Activated T-helper 1 cell treated with anti-CD3 and anti-CD28 coated beads, Interleukin-2, amount 50 U/mL, for 16 hours (primary cell): ENCODE data around the gene CFAP97D1.
"Not testable (repeated sequence)": the region's sequence is repeated elsewhere in the genome, so short reads cannot be mapped to it uniquely, and the experiment has no call there.

Experiments used
- DNase-seq, 2 donors: peaks; one replicate each; pipeline ENCODE4 v3.0.0-alpha.2; 2020; ENCODE audit warnings: low read depth in 1 of 2, low spot score in 1 of 2

CFAP97D1 gene

DNA sequence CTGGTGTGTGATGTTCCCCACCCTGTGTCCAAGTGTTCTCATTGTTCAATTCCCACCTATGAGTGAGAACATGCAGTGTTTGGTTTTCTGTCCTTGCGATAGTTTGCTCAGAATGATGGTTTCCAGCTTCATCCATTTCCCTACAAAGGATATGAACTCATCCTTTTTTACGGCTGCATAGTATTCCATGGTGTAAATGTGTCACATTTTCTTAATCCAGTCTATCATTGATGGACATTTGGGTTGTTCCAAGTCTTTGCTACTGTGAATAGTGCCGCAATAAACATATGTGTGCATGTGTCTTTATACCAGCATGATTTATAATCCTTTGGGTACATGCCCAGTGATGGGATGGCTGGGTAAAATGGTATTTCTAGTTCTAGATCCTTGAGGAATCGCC is 12.4 kb downstream of the CFAP97D1 start:
- DNase-seq: not testable (repeated sequence)

DNA sequence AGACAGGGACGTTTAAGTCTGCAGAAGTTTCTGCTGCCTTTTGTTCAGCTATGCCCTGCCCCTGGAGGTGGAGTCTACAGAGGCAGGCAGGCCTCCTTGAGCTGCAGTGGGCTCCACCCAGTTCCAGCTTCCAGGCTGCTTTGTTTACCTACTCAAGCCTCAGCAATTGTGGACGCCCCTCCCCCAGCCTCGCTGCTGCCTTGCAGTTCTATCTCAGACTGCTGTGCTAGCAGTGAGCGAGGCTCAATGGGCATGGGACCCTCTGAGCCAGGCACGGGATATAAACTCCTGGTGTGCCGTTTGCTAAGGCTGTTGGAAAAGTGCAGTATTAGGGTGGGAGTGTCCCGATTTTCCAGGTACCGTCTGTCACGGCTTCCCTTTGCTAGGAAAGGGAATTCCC is 17.8 kb downstream of the CFAP97D1 start:
- DNase-seq: not testable (repeated sequence)

DNA sequence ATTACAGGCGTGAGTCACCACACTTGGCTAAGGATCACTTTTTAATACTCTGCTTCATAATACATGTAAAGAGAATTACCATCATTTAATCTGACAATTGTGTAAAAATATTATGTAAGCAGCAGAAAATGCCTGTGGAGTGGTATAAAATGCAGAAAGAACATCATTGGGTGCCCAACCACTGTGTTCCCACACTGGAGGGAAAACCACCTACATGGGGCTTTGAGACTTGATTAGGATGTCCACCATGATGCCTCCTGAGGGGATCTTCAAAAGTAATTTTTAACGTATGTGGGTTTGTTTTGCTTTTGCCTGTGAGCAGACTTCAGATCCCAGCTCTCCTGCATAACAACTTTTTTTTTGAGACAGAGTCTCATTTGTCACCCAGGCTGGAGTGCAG is 18.8 kb downstream of the CFAP97D1 start:
- no peak for DNase-seq

DNA sequence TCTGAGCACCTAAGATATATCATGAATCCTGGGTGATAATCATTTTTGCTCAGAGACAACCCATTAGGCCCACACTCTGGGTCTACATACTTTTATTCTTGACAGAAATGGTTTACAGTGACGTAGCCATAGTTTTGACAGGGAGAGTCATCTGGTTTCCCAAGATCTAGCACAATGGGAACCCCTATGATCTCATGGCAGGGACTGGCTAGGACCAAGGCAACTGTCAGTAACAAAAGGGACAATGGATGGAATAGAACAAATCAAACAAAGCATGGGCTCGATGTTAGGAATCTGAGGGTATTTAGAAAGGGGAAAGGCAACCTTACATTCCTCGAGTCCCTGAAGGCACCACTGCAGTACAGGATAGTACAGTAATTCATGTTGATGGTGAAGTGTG is 20.5 kb downstream of the CFAP97D1 start:
- DNase-seq: no peak

DNA sequence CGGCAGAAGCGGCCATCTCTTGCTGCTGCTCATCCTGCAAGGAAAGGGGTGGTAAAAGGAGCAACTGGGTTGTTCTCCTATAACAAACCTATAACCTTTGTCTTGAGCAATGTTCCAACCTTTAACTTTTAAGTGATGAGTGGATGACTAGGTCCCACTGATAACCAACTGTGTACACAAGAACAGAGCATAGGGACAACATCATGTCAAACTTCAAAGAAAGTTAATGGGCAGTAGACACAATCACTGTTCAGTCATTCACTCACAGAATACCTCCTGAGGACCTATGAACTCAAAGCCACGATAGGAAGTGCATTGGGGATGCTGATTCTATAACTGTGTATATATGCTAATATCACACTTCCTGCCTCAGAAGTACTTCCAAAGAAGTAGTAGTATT is 21.6 kb downstream of the CFAP97D1 start:
- no peak for DNase-seq

DNA sequence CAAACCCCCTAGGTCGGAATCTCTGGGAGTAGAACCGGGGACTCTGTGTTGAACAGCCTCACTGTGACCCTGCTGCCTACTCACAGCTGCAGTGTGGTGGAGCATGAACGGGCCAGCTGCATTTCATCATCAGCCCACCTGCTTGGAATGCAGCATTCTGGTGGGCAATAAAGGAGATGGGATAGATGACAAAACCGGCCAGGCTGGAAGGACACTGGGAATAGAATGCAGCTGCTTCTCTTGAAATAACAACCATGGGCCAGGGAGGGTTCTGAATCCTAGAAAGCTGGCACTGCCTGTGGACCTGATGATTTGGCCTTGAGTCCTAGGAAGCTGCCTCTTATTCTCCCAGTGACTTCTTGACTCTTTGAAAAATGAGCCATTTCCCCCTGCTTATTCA is 23.5 kb downstream of the CFAP97D1 start:
- no peak for DNase-seq

DNA sequence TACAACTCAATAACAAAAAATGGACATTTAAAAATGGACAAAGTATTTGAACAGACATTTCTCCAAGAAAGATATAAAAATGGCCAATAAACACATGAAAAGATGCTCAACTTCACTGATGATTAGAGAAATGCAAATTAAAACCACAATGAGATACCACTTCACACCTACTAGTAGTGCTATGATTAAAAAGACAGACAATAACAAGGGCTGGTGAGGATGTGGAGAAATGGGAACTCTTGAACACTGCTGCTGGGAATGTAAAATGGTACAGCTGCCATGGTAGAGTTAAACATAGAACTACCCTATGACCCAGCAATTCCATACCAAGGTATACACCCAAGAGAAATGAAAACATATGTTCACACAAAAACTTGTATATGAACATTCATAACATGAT is 24.9 kb downstream of the CFAP97D1 start:
- no peak for DNase-seq

DNA sequence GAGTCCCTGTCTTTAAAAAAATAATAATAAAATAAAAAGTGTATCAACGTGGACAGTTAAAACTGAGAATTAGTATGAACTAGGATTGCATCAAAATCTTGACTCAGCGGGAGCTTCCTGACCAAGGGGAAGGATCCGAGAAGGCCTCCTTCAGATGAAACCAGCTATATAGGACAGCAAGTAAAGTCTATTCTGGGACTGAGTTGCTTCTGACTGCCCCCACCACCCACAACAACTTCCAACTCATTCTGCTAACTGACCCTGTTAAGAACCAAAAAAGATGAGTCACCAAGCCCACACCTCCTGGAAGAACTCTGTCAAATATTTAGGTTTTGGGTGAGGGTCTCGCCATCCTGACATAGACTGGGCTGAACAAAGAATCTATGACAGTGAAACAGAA is 27.8 kb downstream of the CFAP97D1 start:
- DNase-seq: no peak

DNA sequence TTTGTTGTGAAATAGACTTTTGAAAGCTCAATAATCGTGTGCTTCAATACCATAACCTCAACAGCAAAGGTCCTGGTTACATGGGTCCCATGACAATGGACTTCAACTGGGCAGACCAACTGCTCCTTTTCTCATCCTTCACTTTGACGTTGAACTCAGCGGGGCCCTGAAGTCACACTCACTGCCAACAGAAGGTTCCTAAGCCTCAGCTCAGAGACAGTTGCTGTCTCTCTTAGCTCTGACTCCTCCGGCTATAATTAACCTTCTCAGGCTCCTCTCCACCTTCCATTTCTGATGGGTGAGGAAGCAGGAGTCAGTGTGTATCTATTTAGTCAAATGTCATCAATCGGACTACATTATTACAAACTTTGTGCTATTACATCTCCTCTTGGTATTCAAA is 28.9 kb downstream of the CFAP97D1 start:
- no peak for DNase-seq

DNA sequence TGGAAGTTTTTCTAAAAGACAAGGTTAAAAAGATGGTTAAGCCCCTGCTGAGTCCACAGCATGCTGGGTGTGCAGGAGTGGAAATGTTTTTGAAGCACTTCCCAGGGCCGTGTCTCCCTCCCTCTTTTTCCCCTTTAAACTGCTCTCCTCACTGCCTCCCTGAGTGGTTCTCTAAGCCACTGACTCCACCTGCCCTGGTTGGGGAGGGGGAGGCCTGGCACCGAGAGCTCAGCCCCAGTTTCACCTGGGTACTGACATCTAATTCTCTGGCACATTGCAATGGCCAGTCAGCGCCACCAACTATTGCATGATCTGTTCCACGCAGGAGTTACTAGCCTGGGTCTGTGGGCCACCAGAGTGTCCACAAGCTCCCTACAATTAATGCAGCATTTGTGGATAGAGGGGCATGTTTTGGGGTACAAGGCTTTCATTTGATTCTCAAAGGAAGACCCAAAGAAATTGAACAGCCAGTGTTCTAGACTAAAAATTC is 30.0 kb downstream of the CFAP97D1 start:
- no peak for DNase-seq

DNA sequence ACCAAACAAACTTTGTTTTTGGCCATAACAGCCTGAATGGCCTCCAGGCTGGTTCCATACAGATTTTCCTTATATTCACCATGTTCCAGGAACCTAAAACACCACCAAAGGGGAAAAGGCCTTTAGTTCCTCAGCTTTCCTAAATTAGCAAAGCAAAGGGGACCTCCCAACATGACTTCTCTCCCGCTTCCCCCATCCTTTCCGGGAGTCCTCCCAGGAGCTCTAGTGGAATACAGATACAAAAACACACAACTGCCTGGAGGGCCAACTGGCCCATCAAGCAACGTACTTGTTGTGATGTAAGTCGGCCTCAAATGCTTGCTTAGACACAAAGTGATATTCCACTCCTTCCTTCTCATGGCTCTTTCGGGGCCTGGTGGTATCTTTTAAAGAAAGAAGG is 30.6 kb downstream of the CFAP97D1 start:
- DNase-seq: no peak

DNA sequence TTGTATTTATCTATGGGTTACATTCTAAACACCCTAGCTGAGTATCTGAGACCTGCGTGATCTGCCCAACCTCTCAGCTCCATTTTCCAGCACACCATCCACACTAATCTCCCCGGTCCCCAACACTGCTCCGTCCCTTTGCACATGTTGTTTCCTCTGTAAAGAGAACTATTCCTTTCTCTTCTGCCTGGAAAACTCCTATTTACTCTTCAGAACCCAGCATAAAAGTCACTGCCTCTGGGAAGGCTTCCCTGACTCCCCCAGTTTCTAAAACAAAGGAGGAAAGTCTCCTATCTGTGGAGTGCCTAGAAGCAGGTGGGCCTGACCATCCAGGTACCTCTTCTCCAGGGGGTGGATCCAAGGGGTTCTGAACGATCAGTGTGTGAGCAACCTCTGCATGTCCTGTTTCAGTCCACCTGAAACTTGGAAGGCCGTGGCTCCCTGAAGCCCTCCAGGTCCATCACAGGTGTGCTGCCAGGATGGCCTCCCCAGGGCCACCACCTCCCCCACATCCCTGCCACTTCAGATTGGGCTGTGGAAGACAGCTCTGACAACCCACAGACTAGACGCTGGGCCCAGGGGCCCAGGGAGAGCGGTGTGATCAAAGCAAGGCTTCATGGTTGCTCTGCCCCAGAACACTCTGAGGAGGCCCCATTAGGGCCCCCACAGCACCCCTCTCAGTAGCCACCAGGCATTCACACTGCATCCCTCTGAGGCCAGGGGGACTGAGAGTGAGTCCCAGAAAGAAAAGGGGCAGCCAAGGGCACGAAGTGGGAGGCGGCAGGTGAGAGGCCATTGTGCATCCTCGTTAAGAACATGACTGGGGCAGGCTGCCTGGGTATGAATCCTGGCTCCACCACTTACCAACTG is 32.4 kb downstream of the CFAP97D1 start:
- no peak for DNase-seq

DNA sequence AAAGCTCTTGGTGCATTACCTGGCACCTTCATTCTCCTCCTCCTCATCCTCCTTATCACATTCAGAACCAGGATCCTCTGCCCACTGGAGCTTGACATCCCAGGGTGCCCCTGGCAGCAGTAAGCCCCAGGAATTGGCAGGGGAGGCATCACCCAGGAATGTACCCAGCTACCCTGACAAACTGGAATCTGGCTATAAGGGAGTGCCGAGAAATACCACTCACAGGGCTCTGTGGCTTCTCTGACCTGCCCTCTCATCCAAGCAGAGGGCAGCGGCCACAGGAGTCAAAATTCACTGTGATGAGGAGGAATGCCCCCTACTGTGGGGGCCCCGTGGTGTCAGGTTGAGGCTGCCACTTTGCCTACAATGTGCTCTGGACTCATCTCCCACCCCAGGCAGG is 33.2 kb downstream of the CFAP97D1 start:
- no peak for DNase-seq

DNA sequence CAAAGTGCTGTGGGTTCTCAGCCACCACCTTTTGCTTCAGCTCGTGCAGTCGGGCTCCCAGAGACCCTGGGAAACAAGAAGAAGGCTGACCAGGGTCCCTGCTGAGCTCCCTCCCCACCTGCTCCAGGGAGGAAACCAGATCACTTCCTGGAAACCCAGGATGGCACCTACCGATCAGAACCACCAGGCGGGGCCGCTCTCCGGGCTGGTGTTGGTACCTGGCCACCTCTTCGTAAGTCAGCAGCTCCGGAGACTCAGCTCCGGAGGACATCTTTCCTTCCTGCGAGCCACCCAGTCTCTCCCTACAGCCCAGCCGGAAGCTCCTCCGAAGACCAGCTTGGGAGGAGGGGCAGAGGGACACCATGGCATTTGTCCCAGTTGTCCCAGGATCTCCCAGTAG is 33.8 kb downstream of the CFAP97D1 start:
- no peak for DNase-seq

DNA sequence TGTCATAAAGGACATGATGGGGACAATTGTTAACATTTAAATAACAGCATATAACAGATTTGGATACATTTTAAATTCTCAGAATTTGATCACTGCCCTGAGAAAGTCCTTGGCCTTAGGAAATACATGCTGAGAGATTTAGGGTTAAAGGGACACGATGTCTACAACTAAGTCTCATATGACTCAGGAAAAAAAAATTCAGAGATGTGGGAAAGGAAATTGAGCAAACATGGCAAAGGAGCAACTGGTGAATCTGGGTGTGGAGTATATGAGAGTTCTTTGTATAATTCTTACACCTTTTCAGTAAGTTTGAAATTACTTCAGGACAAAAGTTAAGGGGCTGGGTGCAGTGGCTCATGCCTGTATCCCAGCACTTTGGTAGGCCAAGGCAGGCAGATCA is 34.5 kb downstream of the CFAP97D1 start:
- DNase-seq: no peak

DNA sequence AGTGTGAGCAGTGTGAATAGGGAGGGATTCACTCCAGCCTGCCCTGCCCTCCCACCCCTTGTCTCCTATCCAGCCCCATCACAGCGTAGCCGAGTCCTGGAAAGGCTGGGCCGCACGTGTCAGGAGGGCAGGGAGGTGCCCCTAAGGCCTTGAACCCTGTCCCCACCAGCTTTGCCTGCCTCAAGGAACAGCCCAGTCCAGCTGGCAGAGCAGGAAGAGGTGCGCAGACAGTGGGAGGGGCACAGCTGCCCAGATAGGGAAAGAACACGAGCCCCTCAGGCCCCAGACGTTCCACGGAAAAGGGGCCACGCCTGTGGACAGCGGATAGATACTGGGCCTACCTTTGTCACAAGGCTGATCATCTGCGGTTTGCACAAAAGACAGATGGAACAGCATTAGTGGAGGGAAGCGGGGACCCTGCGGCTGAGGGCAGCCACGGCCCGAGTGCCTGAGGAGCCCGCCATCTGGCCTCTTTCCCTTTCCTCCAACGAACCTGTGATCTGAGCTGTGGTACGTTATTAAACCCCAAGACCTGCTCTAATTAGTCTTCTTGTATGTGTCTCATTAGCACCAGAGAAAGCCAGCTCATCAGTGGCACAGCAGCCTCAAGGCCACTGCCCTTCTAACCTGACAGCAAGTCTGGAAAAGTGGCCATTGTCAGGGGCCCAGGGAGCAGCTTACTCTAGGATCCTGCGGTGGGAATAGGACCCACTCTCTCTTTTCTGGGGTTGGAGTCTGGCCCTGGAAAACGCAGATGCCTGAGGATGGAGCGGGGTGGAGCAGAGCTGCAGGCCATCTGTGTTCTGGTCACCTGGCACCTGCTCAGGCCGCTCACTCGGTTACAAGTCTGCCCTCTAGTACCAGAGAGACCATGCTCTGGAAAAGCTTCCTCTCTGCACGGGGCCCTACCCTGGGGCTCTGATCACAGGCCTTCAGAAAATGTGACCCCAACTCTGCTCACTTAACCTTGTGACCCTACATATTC is 36.4 kb downstream of the CFAP97D1 start:
- no peak for DNase-seq

DNA sequence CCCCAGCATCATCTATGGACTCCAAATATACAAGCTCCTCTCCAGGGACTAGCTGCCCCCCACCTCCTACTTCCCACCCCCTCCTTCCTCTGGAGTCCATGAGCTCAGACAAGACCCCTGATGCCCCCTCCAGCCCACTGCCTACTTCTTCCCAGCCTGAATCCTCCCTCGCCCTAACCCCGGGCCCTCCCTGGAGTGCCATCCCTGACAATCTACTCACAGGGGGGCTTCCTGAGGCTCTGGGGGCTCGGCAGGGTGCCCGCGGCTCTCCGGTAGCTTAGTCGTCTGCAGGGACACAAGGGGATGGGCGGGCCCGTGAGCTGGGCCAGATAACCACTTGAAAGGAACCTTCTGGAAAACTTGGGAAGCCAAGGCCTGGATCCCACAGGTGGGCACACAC is 37.6 kb downstream of the CFAP97D1 start:
- no peak for DNase-seq

DNA sequence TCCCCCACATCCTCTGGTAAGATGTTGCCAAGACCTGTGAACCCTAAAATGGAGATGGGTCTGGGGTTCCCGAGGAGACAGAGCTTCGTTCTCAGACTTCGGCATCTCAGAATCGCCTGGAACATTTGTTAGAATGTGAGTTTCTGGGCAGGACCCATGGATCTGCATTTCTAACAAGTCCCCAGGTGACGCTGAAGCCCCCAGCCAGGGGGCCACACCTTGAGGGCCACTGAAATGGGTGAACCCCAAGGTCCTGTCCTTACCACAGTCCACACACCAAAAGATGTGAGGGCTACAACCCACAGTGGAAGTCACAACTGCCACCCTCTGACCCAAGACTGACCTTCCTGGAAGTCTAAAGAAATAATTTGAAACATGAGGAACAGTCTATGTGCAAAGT is 38.7 kb downstream of the CFAP97D1 start:
- no peak for DNase-seq

DNA sequence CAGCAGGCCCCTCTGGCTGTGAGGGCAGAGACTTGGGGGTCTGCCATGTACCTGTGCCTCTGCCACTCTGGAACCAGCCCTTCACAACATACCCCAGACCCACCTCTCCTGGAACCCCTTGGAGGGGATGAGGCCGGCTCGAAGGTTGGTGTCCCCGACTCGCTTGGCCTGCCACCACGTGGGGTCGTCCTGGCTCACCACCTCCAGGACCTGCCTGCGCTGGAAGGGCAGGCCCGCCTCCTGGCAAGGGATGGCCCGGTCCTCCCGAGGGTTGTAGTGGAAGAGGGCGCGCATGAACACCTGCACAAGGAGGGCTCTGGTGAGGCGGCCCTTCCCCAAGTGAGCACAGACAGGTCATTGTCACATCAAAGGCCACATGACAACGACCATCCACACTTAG is 40.5 kb downstream of the CFAP97D1 start:
- DNase-seq: no peak

DNA sequence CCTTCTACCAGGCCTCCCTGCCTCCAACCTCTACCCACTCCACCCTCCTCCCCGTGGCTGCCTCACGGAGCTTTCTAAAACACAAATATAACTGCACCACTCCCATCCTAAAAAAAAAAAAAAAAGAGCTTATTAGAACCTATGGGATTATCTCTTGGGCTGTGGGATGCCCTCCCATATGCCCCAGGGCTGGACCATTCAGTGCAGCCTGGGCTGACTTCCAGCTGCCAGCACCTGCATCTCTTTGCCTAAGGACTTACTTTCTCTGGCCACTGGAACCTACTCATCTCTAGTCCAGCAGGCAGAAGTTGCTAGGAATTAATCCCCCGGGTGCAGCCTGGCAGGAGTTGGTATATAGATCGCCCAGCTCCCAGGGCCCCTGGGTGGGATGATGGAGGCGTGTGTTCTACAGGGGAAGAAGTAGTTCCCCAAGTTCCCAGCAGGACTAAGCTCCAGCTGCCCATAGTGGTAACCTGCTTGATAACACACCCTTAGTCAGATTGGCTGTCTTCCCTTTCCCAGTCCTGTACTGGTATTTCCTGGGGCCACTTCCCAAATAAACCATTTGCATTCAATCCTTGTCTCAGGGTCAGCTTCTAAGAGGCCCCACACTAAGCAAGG is 42.4 kb downstream of the CFAP97D1 start:
- DNase-seq: no peak

DNA sequence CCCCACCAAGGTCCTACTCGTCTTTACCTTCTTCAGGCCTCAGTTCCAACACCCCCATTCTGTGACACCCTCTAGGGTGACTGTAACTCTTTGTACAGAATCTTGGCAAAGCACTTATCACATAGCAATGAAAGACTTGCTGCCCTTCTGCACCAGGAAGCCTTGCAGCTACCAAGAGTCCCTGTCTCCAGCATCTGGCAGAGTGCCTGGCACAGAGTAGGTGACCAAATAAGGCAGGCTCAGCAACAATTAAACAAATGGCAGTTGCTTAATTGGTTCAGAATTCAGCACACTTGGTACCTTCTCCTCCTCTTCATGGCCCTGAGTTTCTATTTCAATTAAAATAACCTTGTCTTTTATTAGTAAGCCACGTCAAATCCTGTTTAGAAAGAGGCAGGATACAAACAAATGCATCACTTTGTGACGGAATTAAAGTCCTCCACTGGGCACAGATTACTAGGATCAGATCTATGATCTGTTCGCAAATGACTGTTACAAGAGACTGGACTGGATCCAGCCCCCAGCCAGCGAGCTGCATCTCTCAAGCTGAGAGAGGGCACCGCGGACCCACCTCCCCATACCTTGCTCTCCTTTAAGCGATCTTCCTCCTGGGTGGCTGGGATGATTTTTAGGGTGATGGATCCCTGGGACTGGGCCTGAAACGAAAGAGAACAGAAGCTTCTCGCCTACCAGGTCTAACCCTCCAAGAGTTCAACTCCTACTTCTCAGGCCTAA is 43.3 kb downstream of the CFAP97D1 start:
- no peak for DNase-seq
